HG02943 (cell line): ENCODE results near the gene RRP1.

Experiments used
- ATAC-seq: cut with Tn5 transposase; IDR thresholded peaks from one replicate; pipeline ENCODE4 v1.9.1; 2021; ENCODE audit warnings: mild to moderate bottlenecking, low read depth, moderate library complexity; ENCODE audit not compliant: unreplicated experiment

Gene RRP1

GRCh38 chr21:43758111-43758641 is 31.2 kb upstream of the RRP1 start:
- no peak for ATAC-seq

DNA sequence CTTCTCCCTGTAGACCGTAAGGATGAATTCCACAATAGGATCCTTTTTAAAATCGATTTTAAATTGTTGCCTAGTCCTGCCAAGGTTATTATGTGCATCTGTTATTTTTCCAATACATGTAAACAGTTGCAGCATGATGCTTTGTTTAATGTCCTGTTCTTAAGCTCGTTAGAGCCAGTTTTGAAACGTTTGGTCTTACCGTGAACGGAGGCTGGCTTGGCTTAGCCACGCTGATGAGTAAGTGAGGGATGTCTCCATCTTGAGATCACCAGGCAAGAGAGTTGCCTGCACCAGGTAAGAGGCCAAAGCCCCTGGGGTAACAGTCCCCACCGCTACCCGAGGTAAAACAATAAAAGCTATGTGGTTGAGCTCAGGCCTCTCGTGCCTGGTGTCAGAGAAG is 30.6 kb upstream of the RRP1 start:
- ATAC-seq: no peak

DNA sequence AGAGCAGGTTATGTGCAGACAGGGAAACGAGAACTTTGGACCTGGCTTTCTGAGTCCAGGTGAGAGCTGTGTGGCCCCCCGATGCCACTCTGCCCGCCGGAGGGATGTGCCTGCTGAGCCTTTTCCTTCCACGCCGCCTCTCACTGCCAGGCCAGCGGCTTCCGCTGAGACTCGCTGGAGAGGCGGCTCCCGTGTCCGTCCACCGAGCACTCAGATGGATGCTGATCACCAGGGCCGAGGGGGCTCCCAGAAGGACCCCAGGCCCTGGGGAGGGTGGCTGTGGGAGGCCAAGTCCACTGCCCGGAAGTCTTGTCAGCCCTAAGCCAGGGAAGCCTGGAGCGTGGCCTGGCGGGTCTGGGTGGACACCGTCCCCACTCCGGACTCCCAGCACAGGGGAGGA is 29.7 kb upstream of the RRP1 start:
- no peak for ATAC-seq

DNA sequence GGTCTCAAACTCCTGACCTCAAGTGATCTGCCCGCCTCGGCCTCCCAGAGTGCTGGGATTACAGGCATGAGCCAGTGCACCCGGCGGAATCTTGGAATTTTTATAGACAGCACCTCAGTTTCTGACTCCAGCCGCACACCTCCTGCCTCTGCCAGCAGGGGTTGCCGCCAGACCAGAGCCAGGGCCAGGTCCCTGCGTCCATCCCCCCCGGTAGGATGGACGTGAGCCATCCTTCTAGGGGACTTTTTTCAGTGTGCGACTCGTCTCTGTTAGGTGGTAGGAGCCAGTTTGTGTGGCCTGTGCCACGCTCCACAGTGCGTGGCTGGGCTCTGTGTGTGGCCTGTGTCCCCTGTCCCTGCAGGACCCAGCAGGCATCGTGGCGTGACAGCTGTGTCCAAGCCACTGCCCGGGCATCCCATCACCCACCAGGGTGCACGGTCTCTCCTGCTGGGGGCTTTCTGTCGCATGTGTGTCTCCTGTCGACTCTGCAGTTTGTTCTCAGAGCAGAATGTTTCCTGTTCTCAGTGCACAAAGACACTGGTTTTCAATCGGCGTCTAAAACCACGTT is 28.9 kb upstream of the RRP1 start:
- no peak for ATAC-seq

- no peak for ATAC-seq
Observed at GRCh38 chr21:43761886-43762285, 27.5 kb upstream of the RRP1 start.

- ATAC-seq: no peak
Observed at GRCh38 chr21:43762303-43763128, 26.9 kb upstream of the RRP1 start.

DNA sequence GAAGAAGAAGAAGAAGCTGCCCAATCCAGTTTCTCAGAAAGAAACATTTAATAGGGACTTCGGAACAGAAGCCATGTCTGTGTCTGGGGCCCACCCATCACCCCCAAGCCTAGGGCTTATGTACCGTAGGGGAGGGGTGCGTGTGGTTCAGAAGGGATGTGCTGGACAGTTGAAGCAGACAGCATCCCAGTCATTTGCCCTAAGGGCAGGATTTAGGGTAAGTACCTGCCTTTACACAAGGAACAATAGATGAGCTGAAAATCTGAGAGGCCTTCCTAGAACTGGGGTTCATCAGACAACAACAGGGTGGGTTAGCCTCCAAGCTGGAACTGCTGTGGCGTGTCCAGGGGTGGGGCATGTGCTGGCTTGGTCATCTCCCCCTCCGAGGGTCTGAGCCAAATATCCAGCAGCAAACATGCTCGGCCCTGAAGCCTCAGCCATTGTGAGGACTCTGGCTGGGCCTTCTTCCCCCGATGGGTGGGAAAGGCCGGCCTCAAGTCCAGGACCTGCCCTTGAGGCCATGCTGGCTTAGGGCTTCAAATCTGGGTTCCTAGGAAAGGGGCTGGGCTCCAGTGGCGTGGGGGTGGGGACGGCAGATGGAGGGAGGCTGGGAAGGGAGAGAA is 25.4 kb upstream of the RRP1 start:
- ATAC-seq: no peak

GRCh38 chr21:43764576-43765495 is 24.5 kb upstream of the RRP1 start:
- no peak for ATAC-seq

DNA sequence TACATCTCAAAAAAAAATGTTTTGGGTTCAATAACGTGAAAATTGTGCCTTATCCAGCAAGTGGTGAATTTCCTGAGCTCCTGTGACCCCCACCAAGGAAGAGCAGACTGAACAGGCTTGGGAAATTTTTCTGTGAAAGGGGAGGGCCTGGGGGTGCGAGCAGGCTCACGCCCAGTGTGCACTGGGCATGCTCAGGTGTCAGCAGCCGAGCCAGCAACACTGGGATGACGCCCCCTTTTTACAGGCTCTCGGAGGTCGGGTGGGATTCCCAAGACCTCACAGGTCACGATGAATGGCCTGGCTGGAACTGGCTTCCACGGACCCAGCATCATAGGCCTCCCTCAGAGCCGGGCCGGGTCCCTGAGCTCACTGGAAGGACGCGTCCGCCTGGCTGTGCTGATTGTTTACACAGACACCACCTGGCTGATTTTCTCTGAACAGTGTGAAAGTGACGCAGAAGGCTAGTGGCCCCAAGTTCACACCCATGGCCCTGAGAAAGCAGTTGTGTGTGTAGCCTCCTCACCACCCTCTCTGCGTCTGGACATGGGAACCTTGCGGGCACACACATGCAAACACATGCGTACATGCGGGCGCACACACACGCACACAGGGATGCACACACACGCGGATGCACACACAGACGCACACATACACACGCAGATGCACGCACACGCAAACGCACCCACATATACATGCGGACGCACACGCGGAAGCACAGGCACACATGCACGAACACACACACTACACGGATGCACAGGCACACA is 22.5 kb upstream of the RRP1 start:
- no peak for ATAC-seq

- ATAC-seq: no peak
Observed at GRCh38 chr21:43767498-43767983, 21.8 kb upstream of the RRP1 start.

DNA sequence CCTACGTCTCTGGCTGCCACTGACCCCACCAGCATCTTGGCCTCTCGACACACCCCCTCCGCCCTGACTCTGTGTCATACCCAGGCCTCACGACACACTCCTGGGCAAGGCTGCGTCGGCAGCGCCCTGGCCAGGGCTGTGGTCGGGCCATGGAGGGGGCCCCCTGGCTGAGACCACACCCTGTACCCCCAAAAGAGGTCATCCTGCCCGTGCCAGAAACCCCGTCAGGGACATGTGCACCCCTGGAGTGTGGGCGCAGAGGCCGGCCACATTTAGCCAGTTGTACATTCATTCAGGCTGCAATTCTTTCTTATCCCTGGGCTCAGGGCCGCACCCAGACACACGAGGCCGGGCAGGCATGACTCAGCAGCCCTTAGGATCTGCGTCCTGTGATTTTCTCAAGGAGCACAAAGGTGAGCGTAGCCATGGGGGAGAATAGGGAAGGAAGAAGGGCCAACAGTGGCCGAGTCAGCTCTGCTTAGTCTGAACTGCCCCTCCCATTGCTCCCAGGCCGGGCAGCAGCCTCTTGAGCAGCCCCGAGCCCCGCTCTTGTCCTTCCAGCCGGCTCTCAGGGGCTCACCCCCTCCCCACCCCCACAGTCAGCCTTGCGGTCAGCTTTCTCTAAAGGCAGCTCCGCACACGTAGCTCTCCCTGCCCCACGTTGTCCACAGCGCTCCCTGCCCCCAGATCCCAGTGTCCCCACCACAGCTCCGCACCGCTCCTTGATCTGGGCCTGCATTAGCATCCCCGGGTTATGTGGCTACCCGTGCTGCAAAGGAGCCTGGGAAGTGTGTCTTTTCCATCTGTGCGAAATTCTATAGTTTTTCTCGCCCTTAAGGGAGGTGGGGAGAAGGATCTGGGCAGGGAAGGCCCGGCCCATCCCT is 21.2 kb upstream of the RRP1 start:
- ATAC-seq: no peak

- no peak for ATAC-seq
Observed at GRCh38 chr21:43768868-43769167, 20.6 kb upstream of the RRP1 start.

- no peak for ATAC-seq
Observed at GRCh38 chr21:43769325-43769958, 19.9 kb upstream of the RRP1 start.

- no peak for ATAC-seq
Observed at GRCh38 chr21:43770066-43770655, 19.2 kb upstream of the RRP1 start.

- ATAC-seq: no peak
Observed at GRCh38 chr21:43771199-43771675, 18.1 kb upstream of the RRP1 start.

GRCh38 chr21:43771698-43772424 is 17.5 kb upstream of the RRP1 start:
- no peak for ATAC-seq

GRCh38 chr21:43772425-43772821 is 17.0 kb upstream of the RRP1 start:
- no peak for ATAC-seq
